ENCODE data around the gene TMOD2.
A peak's percentile ranks its signal among the peaks of the same experiment; 100 is the strongest.

Gene TMOD2

GRCh38 chr15:51750792-51751696, at the start of gene TMOD2:
Gene TMOD2 (plus strand): TSS chr15:51751597. CDS start chr15:51766442, 14,845 bp downstream.
- Histone ChIP-seq H3K27me3 (ENCODE audit: control insufficient read depth, insufficient read depth, low read length) (peaks cover 23% of the 10 kb centered on the region), H3K9me3 (ENCODE audit: control insufficient read depth, insufficient read depth, low read length) (no peaks in the 10 kb centered on the region), H3K27ac (ENCODE audit: low read length) (no peak within 1 kb of the TSS), H3K4me1 (ENCODE audit: control insufficient read depth, insufficient read depth, low read length) (peaks cover 1% of the 10 kb centered on the region; the same call in 1 of the 2 replicates), H3K36me3 (ENCODE audit: control insufficient read depth, insufficient read depth, low read length) (no peaks in the 10 kb centered on the region), H3K4me3 (ENCODE audit: low read length) (peak within 1 kb of the TSS; percentile 72)
- no CpG with 5 or more reads among the region's 65 CpGs for WGBS (ENCODE audit: insufficient coverage, insufficient read length)
- no peak for DNase-seq (ENCODE audit: low read depth, low spot score)

GRCh38 chr15:51702710-51703109, 48.7 kb upstream of the TMOD2 start:
- Histone ChIP-seq H3K4me3 (ENCODE audit: low read length) (no peak overlapping the region), H3K27ac (ENCODE audit: low read length) (no peak overlapping the region), H3K36me3 (ENCODE audit: control insufficient read depth, insufficient read depth, low read length) (no peaks in the 10 kb centered on the region), H3K27me3 (ENCODE audit: control insufficient read depth, insufficient read depth, low read length) (no peaks in the 10 kb centered on the region), H3K4me1 (ENCODE audit: control insufficient read depth, insufficient read depth, low read length) (no peaks in the 10 kb centered on the region), H3K9me3 (ENCODE audit: control insufficient read depth, insufficient read depth, low read length) (no peaks in the 10 kb centered on the region)
- no CpG with 5 or more reads among the region's 1 CpG for WGBS (ENCODE audit: insufficient coverage, insufficient read length)
- no peak for DNase-seq (ENCODE audit: low read depth, low spot score)

GRCh38 chr15:51706291-51706690, 45.1 kb upstream of the TMOD2 start:
- DNase-seq (ENCODE audit: low read depth, low spot score), result no peak
- whole genome bisulfite sequencing (ENCODE audit: insufficient coverage, insufficient read length), result no CpG with 5 or more reads among the region's 5 CpGs
- H3K9me3 ChIP-seq (ENCODE audit: control insufficient read depth, insufficient read depth, low read length), result no peaks in the 10 kb centered on the region
- no peaks in the 10 kb centered on the region for H3K27me3 ChIP-seq (ENCODE audit: control insufficient read depth, insufficient read depth, low read length)
- H3K36me3 ChIP-seq (ENCODE audit: control insufficient read depth, insufficient read depth, low read length), result no peaks in the 10 kb centered on the region
- no peak overlapping the region for H3K4me3 ChIP-seq (ENCODE audit: low read length)
- H3K4me1 ChIP-seq (ENCODE audit: control insufficient read depth, insufficient read depth, low read length), result no peaks in the 10 kb centered on the region
- no peak overlapping the region for H3K27ac ChIP-seq (ENCODE audit: low read length)

GRCh38 chr15:51706926-51707608, 44.3 kb upstream of the TMOD2 start:
- Histone ChIP-seq H3K4me1 (ENCODE audit: control insufficient read depth, insufficient read depth, low read length) (no peaks in the 10 kb centered on the region), H3K4me3 (ENCODE audit: low read length) (no peak overlapping the region), H3K27ac (ENCODE audit: low read length) (no peak overlapping the region), H3K9me3 (ENCODE audit: control insufficient read depth, insufficient read depth, low read length) (no peaks in the 10 kb centered on the region), H3K27me3 (ENCODE audit: control insufficient read depth, insufficient read depth, low read length) (no peaks in the 10 kb centered on the region), H3K36me3 (ENCODE audit: control insufficient read depth, insufficient read depth, low read length) (no peaks in the 10 kb centered on the region)
- no CpG with 5 or more reads among the region's 2 CpGs for WGBS (ENCODE audit: insufficient coverage, insufficient read length)
- DNase-seq (ENCODE audit: low read depth, low spot score), result no peak

- Histone ChIP-seq H3K27me3 (ENCODE audit: control insufficient read depth, insufficient read depth, low read length) (no peaks in the 10 kb centered on the region), H3K4me3 (ENCODE audit: low read length) (no peak overlapping the region), H3K9me3 (ENCODE audit: control insufficient read depth, insufficient read depth, low read length) (no peaks in the 10 kb centered on the region), H3K4me1 (ENCODE audit: control insufficient read depth, insufficient read depth, low read length) (no peaks in the 10 kb centered on the region), H3K27ac (ENCODE audit: low read length) (no peak overlapping the region), H3K36me3 (ENCODE audit: control insufficient read depth, insufficient read depth, low read length) (no peaks in the 10 kb centered on the region)
- no CpG with 5 or more reads among the region's 5 CpGs for WGBS (ENCODE audit: insufficient coverage, insufficient read length)
- DNase-seq (ENCODE audit: low read depth, low spot score), result no peak
These were observed 43.4 kb upstream of the TMOD2 start for GRCh38 chr15:51708013-51708412.

GRCh38 chr15:51709031-51709430, 42.4 kb upstream of the TMOD2 start:
- H3K36me3 ChIP-seq (ENCODE audit: control insufficient read depth, insufficient read depth, low read length), result no peaks in the 10 kb centered on the region; the same call in 1 of the 2 replicates
- H3K9me3 ChIP-seq (ENCODE audit: control insufficient read depth, insufficient read depth, low read length), result no peaks in the 10 kb centered on the region
- DNase-seq (ENCODE audit: low read depth, low spot score), result no peak
- no peak overlapping the region for H3K27ac ChIP-seq (ENCODE audit: low read length)
- no peak overlapping the region for H3K4me3 ChIP-seq (ENCODE audit: low read length)
- no CpG with 5 or more reads among the region's 5 CpGs for WGBS (ENCODE audit: insufficient coverage, insufficient read length)
- H3K4me1 ChIP-seq (ENCODE audit: control insufficient read depth, insufficient read depth, low read length), result no peaks in the 10 kb centered on the region
- no peaks in the 10 kb centered on the region for H3K27me3 ChIP-seq (ENCODE audit: control insufficient read depth, insufficient read depth, low read length)

- H3K36me3 ChIP-seq (ENCODE audit: control insufficient read depth, insufficient read depth, low read length), result peaks cover 2% of the 10 kb centered on the region; the same call in 1 of the 2 replicates
- no peak overlapping the region for H3K27ac ChIP-seq (ENCODE audit: low read length)
- no CpG with 5 or more reads among the region's 1 CpG for WGBS (ENCODE audit: insufficient coverage, insufficient read length)
- no peaks in the 10 kb centered on the region for H3K27me3 ChIP-seq (ENCODE audit: control insufficient read depth, insufficient read depth, low read length)
- DNase-seq (ENCODE audit: low read depth, low spot score), result no peak
- no peaks in the 10 kb centered on the region; the same call in 1 of the 2 replicates for H3K9me3 ChIP-seq (ENCODE audit: control insufficient read depth, insufficient read depth, low read length)
- 0 out of 2 replicates have a peak, but pooled peaks cover 1% of the 10 kb centered on the region for H3K4me1 ChIP-seq (ENCODE audit: control insufficient read depth, insufficient read depth, low read length)
- H3K4me3 ChIP-seq (ENCODE audit: low read length), result no peak overlapping the region
These were observed 37.2 kb upstream of the TMOD2 start for GRCh38 chr15:51714162-51714561.

GRCh38 chr15:51714911-51715310, 36.5 kb upstream of the TMOD2 start:
- Histone ChIP-seq H3K4me3 (ENCODE audit: low read length) (no peak overlapping the region), H3K4me1 (ENCODE audit: control insufficient read depth, insufficient read depth, low read length) (0 out of 2 replicates have a peak, but pooled peaks cover 1% of the 10 kb centered on the region), H3K27ac (ENCODE audit: low read length) (no peak overlapping the region), H3K27me3 (ENCODE audit: control insufficient read depth, insufficient read depth, low read length) (no peaks in the 10 kb centered on the region), H3K9me3 (ENCODE audit: control insufficient read depth, insufficient read depth, low read length) (no peaks in the 10 kb centered on the region; the same call in 1 of the 2 replicates), H3K36me3 (ENCODE audit: control insufficient read depth, insufficient read depth, low read length) (peaks cover 2% of the 10 kb centered on the region; the same call in 1 of the 2 replicates)
- no CpG with 5 or more reads among the region's 1 CpG for WGBS (ENCODE audit: insufficient coverage, insufficient read length)
- DNase-seq (ENCODE audit: low read depth, low spot score), result no peak

- Histone ChIP-seq H3K9me3 (ENCODE audit: control insufficient read depth, insufficient read depth, low read length) (no peaks in the 10 kb centered on the region; the same call in 1 of the 2 replicates), H3K4me3 (ENCODE audit: low read length) (no peak overlapping the region), H3K27ac (ENCODE audit: low read length) (no peak overlapping the region), H3K36me3 (ENCODE audit: control insufficient read depth, insufficient read depth, low read length) (peaks cover 2% of the 10 kb centered on the region; the same call in 1 of the 2 replicates), H3K4me1 (ENCODE audit: control insufficient read depth, insufficient read depth, low read length) (0 out of 2 replicates have a peak, but pooled peaks cover 1% of the 10 kb centered on the region), H3K27me3 (ENCODE audit: control insufficient read depth, insufficient read depth, low read length) (no peaks in the 10 kb centered on the region)
- no CpG with 5 or more reads among the region's 4 CpGs for WGBS (ENCODE audit: insufficient coverage, insufficient read length)
- no peak for DNase-seq (ENCODE audit: low read depth, low spot score)
These were observed 33.2 kb upstream of the TMOD2 start for GRCh38 chr15:51718219-51718618.

GRCh38 chr15:51718746-51719145, 32.7 kb upstream of the TMOD2 start:
- DNase-seq (ENCODE audit: low read depth, low spot score), result no peak
- Histone ChIP-seq H3K4me1 (ENCODE audit: control insufficient read depth, insufficient read depth, low read length) (0 out of 2 replicates have a peak, but pooled peaks cover 1% of the 10 kb centered on the region), H3K9me3 (ENCODE audit: control insufficient read depth, insufficient read depth, low read length) (no peaks in the 10 kb centered on the region; the same call in 1 of the 2 replicates), H3K27ac (ENCODE audit: low read length) (no peak overlapping the region), H3K36me3 (ENCODE audit: control insufficient read depth, insufficient read depth, low read length) (peaks cover 2% of the 10 kb centered on the region; the same call in 1 of the 2 replicates), H3K4me3 (ENCODE audit: low read length) (no peak overlapping the region), H3K27me3 (ENCODE audit: control insufficient read depth, insufficient read depth, low read length) (no peaks in the 10 kb centered on the region)
- WGBS (ENCODE audit: insufficient coverage, insufficient read length), result no CpG with 5 or more reads among the region's 3 CpGs
